ENCODE data around the gene CTSF. TPM values are rescaled to one million over a fixed set of nuclear protein-coding genes. Genes with fewer than 3 reads are reported as not detected.

CTSF gene
- total and polyA plus RNA-seq, 3 donors from 2014 or later, result 125 to 242 (median 164) TPM

DNA sequence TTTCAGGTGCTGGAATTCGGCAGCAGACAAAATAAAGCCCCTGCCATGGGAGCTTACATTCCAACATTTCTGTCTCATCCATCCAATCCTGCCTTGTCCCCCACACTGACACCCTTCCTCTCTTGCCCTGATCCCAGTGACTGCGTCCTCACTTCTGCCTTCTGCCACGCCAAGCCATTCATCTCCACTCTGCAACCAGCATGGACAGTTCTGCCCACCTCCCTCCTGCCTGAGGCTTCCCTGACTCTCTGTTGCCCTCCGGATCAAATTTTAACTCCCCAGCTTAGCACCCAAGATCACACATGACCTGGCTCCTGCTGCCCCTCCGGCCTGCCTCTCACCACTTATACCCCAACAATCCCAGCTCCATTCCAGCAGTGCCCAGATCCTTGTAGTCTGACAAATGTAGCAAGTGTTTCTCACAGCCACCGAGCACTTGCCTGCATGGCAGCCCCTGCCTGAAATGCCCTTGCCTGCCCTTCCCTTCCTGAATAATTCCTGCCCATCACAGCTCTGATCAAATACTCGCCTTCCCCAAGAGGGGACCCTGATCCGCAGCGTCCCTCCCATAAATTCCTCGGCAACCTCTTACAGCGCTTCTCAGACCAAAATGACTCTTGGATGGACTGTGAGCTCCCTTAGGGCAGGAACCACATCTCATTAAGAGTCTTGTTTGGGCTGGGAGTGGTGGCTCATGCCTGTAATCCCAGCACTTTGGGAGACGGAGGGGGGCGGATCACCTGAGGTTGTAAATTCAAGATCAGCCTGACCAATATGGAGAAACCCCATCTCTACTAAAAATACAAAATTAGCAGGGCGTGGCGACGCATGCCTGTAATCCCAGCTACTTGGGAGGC, 19.4 kb downstream of the CTSF start:
- intact Hi-C loops (cut with DNase I; ENCODE audit: low total_unique reads), result no loop called here
- TF ChIP-seq, protein P1, sequence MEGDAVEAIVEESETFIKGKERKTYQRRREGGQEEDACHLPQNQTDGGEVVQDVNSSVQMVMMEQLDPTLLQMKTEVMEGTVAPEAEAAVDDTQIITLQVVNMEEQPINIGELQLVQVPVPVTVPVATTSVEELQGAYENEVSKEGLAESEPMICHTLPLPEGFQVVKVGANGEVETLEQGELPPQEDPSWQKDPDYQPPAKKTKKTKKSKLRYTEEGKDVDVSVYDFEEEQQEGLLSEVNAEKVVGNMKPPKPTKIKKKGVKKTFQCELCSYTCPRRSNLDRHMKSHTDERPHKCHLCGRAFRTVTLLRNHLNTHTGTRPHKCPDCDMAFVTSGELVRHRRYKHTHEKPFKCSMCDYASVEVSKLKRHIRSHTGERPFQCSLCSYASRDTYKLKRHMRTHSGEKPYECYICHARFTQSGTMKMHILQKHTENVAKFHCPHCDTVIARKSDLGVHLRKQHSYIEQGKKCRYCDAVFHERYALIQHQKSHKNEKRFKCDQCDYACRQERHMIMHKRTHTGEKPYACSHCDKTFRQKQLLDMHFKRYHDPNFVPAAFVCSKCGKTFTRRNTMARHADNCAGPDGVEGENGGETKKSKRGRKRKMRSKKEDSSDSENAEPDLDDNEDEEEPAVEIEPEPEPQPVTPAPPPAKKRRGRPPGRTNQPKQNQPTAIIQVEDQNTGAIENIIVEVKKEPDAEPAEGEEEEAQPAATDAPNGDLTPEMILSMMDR (IDR thresholded peaks at IDR 0.05), result no peak
- TF ChIP-seq POLR2A (IDR thresholded peaks at IDR 0.05), result no peak
- no peaks in the 10 kb centered on the region for H3K9me3 ChIP-seq
- H3K27me3 ChIP-seq, result no peaks in the 10 kb centered on the region
- no peak for DNase-seq
- H3K27ac ChIP-seq, result no peak overlapping the region
- WGBS, 2 donors, result 65 to 67% methylated on average over 16 of the region's 16 CpGs
- peaks cover 12% of the 10 kb centered on the region for H3K4me1 ChIP-seq
- no peaks in the 10 kb centered on the region for H3K36me3 ChIP-seq (ENCODE audit: low read depth, missing control alignments)
- no peak overlapping the region for H3K4me3 ChIP-seq

DNA sequence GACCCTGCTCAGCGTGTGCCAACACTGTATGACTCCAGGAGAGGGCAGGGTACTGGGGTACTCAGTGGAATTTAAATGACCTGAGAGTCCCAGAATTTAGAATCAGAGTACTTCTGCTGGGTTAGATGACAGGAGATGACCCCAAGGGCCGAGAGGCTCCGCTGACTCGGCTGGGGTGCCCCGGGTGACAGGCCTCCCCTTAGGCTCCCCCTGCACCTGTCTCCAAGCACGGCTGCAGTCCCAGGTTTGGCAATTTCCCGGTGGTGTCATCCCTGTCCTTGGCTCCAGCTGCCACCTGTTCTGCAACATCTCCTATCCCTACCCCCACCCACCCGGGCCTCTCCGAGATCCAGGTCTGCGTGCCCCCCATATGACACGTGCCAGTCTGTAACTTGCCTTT, 20.4 kb downstream of the CTSF start:
- intact Hi-C loops (cut with DNase I; ENCODE audit: low total_unique reads), result no loop called here
- no peaks in the 10 kb centered on the region for H3K27me3 ChIP-seq
- 47% methylated on average over 8 to 11 of the region's 11 CpGs for WGBS, 2 donors
- peaks cover 18% of the 10 kb centered on the region for H3K4me1 ChIP-seq
- no peak for DNase-seq
- no peaks in the 10 kb centered on the region for H3K36me3 ChIP-seq (ENCODE audit: low read depth, missing control alignments)
- H3K4me3 ChIP-seq, result no peak overlapping the region
- no peak overlapping the region for H3K27ac ChIP-seq
- TF ChIP-seq, protein P1 (IDR thresholded peaks at IDR 0.05), result no peak
- TF ChIP-seq POLR2A (IDR thresholded peaks at IDR 0.05), result no peak
- no peaks in the 10 kb centered on the region for H3K9me3 ChIP-seq

DNA sequence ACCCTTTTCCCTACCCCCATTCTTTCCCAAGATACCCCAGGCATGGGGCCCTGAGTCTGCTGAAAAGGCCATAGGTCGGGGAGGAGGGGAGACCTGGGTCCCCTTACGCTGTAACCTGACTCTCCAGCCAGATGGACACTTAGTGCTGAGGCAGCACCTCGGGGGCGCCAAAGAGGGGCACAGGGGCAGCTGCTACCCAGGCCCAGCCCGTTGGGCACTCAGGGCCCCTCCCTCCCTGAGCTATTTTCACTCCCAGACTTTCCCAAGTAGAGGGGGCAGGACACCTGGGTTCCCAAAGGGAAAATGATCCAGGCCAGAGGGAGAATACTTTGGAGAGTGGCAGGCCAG, 20.8 kb downstream of the CTSF start:
- intact Hi-C loops (cut with DNase I; ENCODE audit: low total_unique reads), result no loop called here
- Histone ChIP-seq H3K27me3 (no peaks in the 10 kb centered on the region), H3K27ac (no peak overlapping the region), H3K36me3 (ENCODE audit: low read depth, missing control alignments) (no peaks in the 10 kb centered on the region), H3K9me3 (no peaks in the 10 kb centered on the region), H3K4me1 (peaks cover 18% of the 10 kb centered on the region), H3K4me3 (no peak overlapping the region)
- TF ChIP-seq, protein P1 (IDR thresholded peaks at IDR 0.05), result no peak
- no peak for TF ChIP-seq POLR2A (IDR thresholded peaks at IDR 0.05)
- 40 to 54% methylated on average over 5 of the region's 5 CpGs for WGBS, 2 donors
- DNase-seq, result no peak

DNA sequence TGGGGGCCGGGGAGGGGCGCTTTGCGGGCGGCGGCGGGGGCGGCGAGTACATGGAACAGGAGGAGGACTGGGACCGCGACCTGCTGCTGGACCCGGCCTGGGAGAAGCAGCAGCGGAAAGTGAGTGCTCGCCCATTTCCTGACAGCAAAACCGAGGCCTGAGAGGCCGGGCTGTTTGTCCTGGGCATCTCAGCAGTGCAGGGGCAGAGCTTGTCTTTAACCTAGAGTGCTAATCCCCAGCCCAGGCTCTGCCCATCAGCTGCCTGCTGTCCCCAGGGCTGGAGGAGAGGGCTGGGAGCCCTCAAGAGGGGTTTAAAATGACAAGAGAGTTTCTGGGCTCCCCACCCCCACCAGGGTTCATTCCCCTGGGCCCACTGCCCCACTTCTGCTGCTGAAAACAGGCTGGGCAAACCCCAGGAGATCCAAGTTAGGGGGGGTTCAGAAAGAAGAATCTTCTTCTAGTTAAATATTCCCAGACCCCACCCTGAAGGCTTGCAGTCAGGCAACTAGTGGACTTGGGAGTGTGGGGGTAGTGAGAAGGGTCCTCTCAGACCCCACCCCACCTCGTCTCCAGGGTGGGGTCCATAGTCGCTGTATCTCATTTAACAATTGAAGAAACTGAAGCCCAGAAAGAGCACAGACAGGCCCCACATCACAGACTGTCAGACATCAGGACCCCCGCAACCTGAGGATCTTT, 21.3 kb downstream of the CTSF start:
- Histone ChIP-seq H3K27ac (peak overlapping the region in 1 of 2 donors; percentile 9), H3K27me3 (no peaks in the 10 kb centered on the region), H3K9me3 (no peaks in the 10 kb centered on the region), H3K4me3 (peak overlapping the region; percentile 70 to 85), H3K4me1 (peaks cover 18% of the 10 kb centered on the region), H3K36me3 (ENCODE audit: low read depth, missing control alignments) (no peaks in the 10 kb centered on the region)
- DNase-seq, result no peak
- 29 to 49% methylated on average over 3 to 18 of the region's 18 CpGs for WGBS, 2 donors
- intact Hi-C loops (cut with DNase I; ENCODE audit: low total_unique reads), result no loop called here
- TF ChIP-seq, protein P1 (IDR thresholded peaks at IDR 0.05), result no peak
- no peak for TF ChIP-seq POLR2A (IDR thresholded peaks at IDR 0.05)
